Right renal cortex interstitium (tissue), 3 donors: ENCODE measurements around the gene SEMA5A. TPM values are rescaled to one million over a fixed set of nuclear protein-coding genes. Genes with fewer than 3 reads are reported as not detected.

ENCODE experiments used
- DNase-seq, 3 donors: peaks; one replicate each; pipeline ENCODE4 v3.0.0-alpha.2; 2013; ENCODE audit warnings: low read depth in 3 of 3, low spot score in 2 of 3
- polyA plus RNA-seq, 3 donors: library from polyadenylated mRNA; unstranded; fragments of 120-200 nt; gene quantifications; one replicate each; pipeline ENCODE4 v1.2.1, GENCODE V29; 2013; ENCODE audit not compliant: insufficient read length in 3 of 3

The SEMA5A gene
- polyA plus RNA-seq, 3 donors, result 40.3 to 44.9 (median 40.9) TPM

- no peak for DNase-seq
Observed at GRCh38 chr5:9139344-9139743, 406.5 kb downstream of the SEMA5A start.

- no peak for DNase-seq
Observed at GRCh38 chr5:9128136-9128535, 417.7 kb downstream of the SEMA5A start.

- DNase-seq, result no peak
Observed at GRCh38 chr5:9126490-9126889, 419.4 kb downstream of the SEMA5A start.

- no peak for DNase-seq
Observed at GRCh38 chr5:9125852-9126251, 420.0 kb downstream of the SEMA5A start.

- DNase-seq, result no peak
Observed at GRCh38 chr5:9124838-9125237, 421.0 kb downstream of the SEMA5A start.

GRCh38 chr5:9124071-9124470 is 421.8 kb downstream of the SEMA5A start:
- no peak for DNase-seq

GRCh38 chr5:9122528-9122927 is 423.3 kb downstream of the SEMA5A start:
- DNase-seq, result no peak

GRCh38 chr5:9121597-9121996 is 424.3 kb downstream of the SEMA5A start:
- no peak for DNase-seq

GRCh38 chr5:9118852-9119251 is 427.0 kb downstream of the SEMA5A start:
- no peak for DNase-seq

- DNase-seq, result no peak
Observed at GRCh38 chr5:9115093-9115492, 430.8 kb downstream of the SEMA5A start.

GRCh38 chr5:9112520-9113291 is 433.2 kb downstream of the SEMA5A start:
- no peak for DNase-seq

GRCh38 chr5:9108162-9108561 is 437.7 kb downstream of the SEMA5A start:
- no peak for DNase-seq

GRCh38 chr5:9105851-9106250 is 440.0 kb downstream of the SEMA5A start:
- no peak for DNase-seq

- DNase-seq, result no peak
Observed at GRCh38 chr5:9104571-9105339, 441.1 kb downstream of the SEMA5A start.

- no peak for DNase-seq
Observed at GRCh38 chr5:9103290-9103689, 442.6 kb downstream of the SEMA5A start.

- no peak for DNase-seq
Observed at GRCh38 chr5:9099689-9100088, 446.2 kb downstream of the SEMA5A start.

- no peak for DNase-seq
Observed at GRCh38 chr5:9098990-9099389, 446.9 kb downstream of the SEMA5A start.

- no peak for DNase-seq
Observed at GRCh38 chr5:9094582-9094981, 451.3 kb downstream of the SEMA5A start.

GRCh38 chr5:9091896-9092662 is 453.8 kb downstream of the SEMA5A start:
- DNase-seq, result no peak

- no peak for DNase-seq
Observed at GRCh38 chr5:9090381-9091026, 455.4 kb downstream of the SEMA5A start.

- DNase-seq, result no peak
Observed at GRCh38 chr5:9089893-9090292, 456.0 kb downstream of the SEMA5A start.
